GM23248 (cell line): ENCODE measurements around the gene CACNG3.

Experiments
- EZH2 ChIP-seq: fragments of 200-600 bp; sonication (generic); IDR thresholded peaks from 2 replicates; pipeline ENCODE4 v1.6.1; 2018; ENCODE audit warnings: antibody characterized with exemption, mild to moderate bottlenecking; ENCODE audit not compliant: insufficient read depth, poor library complexity, severe bottlenecking
- EZH2phosphoT487 ChIP-seq: fragments of 200-600 bp; sonication (generic); IDR thresholded peaks from 2 replicates; pipeline ENCODE4 v1.6.1; 2018; ENCODE audit warnings: antibody characterized with exemption, moderate library complexity, mild to moderate bottlenecking, low read depth; ENCODE audit not compliant: insufficient read depth

GRCh38 chr16:24337013-24337412, 80.9 kb downstream of the CACNG3 start:
- TF ChIP-seq EZH2 (no peak), EZH2phosphoT487 (no peak)
